SHP77 treated with DMSO at 0.1 percent for 48 hours (cell line): Measurements from ENCODE around the gene GIMAP1.

ENCODE experiments used
- DNase-seq: peaks from one replicate; lab custom pipeline; 2025; lab: John Stamatoyannopoulos, UW

The GIMAP1 gene

DNA sequence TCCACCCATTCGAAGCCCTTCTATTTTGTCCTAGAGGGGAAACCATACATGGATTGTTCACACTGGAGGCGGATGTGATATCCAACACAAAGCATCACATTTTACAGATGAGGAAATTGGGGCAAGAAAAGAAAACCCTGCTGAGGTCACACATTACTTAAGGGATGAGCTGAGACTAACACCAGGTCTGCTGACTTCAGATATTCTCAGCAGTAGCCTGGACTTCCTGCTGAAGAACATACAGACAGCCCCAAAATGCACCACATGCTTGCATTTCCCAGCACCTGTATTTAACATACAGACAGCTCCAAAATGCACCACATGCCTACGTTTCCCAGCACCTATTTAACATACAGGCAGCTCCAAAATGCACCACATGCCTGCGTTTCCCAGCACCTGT lies 32.0 kb downstream of the GIMAP1 start:
- DNase-seq, result no peak

DNA sequence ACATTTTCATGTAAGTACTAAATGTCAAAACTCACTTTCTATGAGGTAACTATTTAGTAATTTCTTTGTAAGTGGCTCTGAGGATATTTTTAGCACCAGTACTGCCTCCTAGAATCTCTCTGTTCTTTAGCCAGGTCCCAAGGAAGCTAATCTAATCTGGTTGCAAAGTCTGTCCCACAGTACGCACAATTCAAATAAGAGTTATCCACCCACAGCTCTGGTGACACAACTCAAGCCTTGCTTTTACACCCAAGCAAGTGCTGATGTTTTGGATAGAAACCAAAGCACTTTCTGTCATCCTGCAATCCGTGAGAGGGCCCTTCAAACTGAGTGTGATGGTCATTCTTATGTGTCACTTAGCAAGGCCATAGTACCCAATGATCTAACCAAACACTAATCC lies 35.3 kb downstream of the GIMAP1 start:
- no peak for DNase-seq

GRCh38 chr7:150753239-150753638 lies 36.8 kb downstream of the GIMAP1 start:
- DNase-seq, result no peak

GRCh38 chr7:150753826-150754603 lies 37.6 kb downstream of the GIMAP1 start:
- DNase-seq, result no peak

- DNase-seq, result no peak
Observed at GRCh38 chr7:150754951-150755350, 38.5 kb downstream of the GIMAP1 start.

DNA sequence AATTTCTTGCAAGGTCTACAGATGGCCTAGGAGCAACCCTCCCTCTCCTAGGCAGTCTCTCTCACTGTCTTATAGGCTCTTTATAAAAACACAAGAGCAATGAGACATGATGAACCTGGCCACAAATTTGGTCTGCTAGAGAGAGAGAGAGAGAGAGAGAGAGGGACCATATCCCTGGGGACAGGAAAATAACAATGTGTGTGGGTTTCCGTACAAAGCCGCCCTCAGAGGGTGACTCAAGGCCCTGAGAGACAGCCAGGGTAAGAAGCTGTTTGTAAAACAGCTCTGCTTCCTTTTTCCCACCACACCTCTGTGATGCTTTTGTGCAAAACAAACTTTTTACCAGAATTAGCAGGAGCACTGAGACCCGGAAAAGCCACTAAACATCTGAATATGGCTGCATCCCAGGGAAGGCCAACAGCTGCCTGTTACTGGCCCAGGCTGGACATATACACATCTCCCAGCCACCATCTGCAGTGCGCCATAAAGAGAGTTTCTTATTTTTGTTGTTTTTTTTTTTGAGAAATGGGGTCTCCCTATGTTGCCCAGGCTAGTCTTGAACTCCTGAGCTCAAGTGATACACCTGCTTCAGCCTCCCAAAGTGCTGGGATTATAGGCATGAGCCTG lies 39.2 kb downstream of the GIMAP1 start:
- no peak for DNase-seq

DNA sequence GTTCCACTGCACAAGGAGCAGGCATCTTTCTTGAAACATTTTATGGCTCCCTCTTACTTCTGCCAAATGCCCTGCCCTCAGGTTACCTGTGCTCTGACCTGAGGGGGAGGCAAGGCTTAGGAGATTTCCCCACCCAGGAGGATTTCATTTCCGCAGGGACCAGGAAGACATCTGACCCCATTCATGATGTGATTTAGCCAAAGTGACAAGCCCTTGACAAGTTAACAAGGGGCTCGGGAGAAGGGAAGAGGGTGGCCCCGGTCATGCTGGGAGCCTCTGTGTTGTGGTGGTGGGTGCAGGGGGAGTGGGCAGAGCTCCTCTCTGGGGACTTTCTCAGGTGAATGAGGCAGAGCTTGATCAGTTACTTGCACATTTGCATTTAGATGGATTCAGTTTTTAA lies 39.8 kb downstream of the GIMAP1 start:
- no peak for DNase-seq

- no peak for DNase-seq
Observed at GRCh38 chr7:150756858-150757257, 40.4 kb downstream of the GIMAP1 start.

- no peak for DNase-seq
Observed at GRCh38 chr7:150759479-150759878, 43.1 kb downstream of the GIMAP1 start.

GRCh38 chr7:150766334-150766709 lies 49.9 kb downstream of the GIMAP1 start:
- no peak for DNase-seq

DNA sequence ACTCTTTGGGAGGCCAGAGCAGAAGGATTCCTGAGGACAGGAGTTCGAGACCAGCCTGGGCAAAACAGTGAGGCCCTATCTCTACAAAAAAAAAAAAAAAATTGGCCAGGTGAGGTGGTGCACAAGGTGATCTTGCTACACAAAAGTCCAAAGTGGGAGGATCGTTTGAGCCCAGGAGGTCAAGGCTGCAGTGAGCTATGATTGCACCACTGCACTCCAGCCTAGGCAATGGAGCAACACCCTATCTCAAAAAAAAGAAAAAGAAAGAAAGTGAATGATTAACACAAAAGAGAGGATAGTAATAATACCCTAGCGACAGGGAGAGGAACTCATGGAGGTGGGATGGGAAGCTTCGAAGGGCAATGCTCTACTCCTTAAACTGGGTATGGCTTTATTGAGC lies 53.4 kb downstream of the GIMAP1 start:
- DNase-seq, result no peak
